ENCODE results near the gene TENM3. TPM values are rescaled to one million over a fixed set of nuclear protein-coding genes. Genes with fewer than 3 reads are reported as not detected.

Gene TENM3
- polyA plus RNA-seq, 1 of the 3 experiments (the other 2 are of a cell fraction) = 10.4 TPM

DNA sequence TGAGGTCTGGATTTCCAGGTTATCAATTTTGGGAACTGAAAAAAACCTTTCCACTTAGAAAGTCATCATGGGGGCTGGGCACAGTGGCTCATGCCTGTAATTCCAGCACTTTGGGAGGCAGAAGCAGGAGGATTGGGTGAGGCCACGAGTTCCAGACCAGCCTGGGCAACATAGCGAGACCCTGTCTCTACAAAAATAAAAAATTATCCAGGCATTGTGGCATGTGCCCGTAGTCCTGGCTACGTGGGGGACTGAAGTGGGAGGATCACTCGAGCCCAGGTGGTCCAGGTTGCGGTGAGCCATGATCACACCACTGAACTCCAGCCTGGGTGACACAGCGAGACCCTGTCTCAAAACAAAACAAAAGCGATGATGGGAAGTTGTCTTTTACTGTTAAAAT lies 7.9 kb downstream of the TENM3 start:
- no peak overlapping the region for H3K9ac ChIP-seq
- DNase-seq = no peak
- no peaks in the 10 kb centered on the region for H3F3A ChIP-seq (replicated peaks; ENCODE audit: insufficient read depth)
- H3K9me2 ChIP-seq = no peaks in the 10 kb centered on the region
- no peaks in the 10 kb centered on the region for H3K9me3 ChIP-seq
- no peaks in the 10 kb centered on the region for H3K4me1 ChIP-seq (ENCODE audit: control insufficient read depth in 1 of 2, insufficient read depth in 2 of 2, low read depth in 1 of 2, low read length in 1 of 2)
- CTCF ChIA-PET = interaction anchor here (0.6 kb wide), 1 partner anchor 571 kb away, joined by 3 read pairs; no protein-coding TSS in a partner anchor
- H3K79me2 ChIP-seq (ENCODE audit: insufficient read depth) = no peaks in the 10 kb centered on the region
- no peak for TF ChIP-seq EP300 (IDR thresholded peaks at IDR 0.05; ENCODE audit: borderline replicate concordance in 1 of 2, low read depth in 1 of 2, low read length in 1 of 2)
- no peak for TF ChIP-seq FOSL2 (IDR thresholded peaks at IDR 0.05; ENCODE audit: borderline replicate concordance, low read depth)
- TF ChIP-seq USF2 (IDR thresholded peaks at IDR 0.05; ENCODE audit: borderline replicate concordance, low read depth, low read length) = no peak
- no peak overlapping the region for H3K27ac ChIP-seq (ENCODE audit: low read depth in 2 of 2, low read length in 1 of 2)
- no peak overlapping the region for H2AFZ ChIP-seq (ENCODE audit: low read depth)
- H3K27me3 ChIP-seq (ENCODE audit: insufficient read depth) = no peaks in the 10 kb centered on the region
- WGBS (ENCODE audit: low lambda C conversion rate) = 95% methylated on average over 8 of the region's 8 CpGs
- no peaks in the 10 kb centered on the region for H4K20me1 ChIP-seq (ENCODE audit: insufficient read depth)
- H3K4me3 ChIP-seq (ENCODE audit: low read depth in 2 of 2, low read length in 1 of 2) = no peak overlapping the region
- H3K36me3 ChIP-seq (replicated peaks in 1 of 2; ENCODE audit: control insufficient read depth in 1 of 2, insufficient read depth in 2 of 2, low read length in 1 of 2) = no peaks in the 10 kb centered on the region
- POLR2A ChIA-PET = no interaction called here
- H3K4me2 ChIP-seq = no peak overlapping the region

GRCh38 chr4:182252220-182252619 lies 9.0 kb downstream of the TENM3 start:
- Histone ChIP-seq H3K9ac (no peak overlapping the region), H3K36me3 (replicated peaks in 1 of 2; ENCODE audit: control insufficient read depth in 1 of 2, insufficient read depth in 2 of 2, low read length in 1 of 2) (no peaks in the 10 kb centered on the region), H3K27me3 (ENCODE audit: insufficient read depth) (no peaks in the 10 kb centered on the region), H3F3A (replicated peaks; ENCODE audit: insufficient read depth) (no peaks in the 10 kb centered on the region), H3K27ac (ENCODE audit: low read depth in 2 of 2, low read length in 1 of 2) (no peak overlapping the region), H3K4me3 (ENCODE audit: low read depth in 2 of 2, low read length in 1 of 2) (no peak overlapping the region), H3K79me2 (ENCODE audit: insufficient read depth) (no peaks in the 10 kb centered on the region), H3K9me2 (no peaks in the 10 kb centered on the region), H4K20me1 (ENCODE audit: insufficient read depth) (no peaks in the 10 kb centered on the region), H3K9me3 (no peaks in the 10 kb centered on the region), H3K4me2 (no peak overlapping the region), H3K4me1 (ENCODE audit: control insufficient read depth in 1 of 2, insufficient read depth in 2 of 2, low read depth in 1 of 2, low read length in 1 of 2) (no peaks in the 10 kb centered on the region), H2AFZ (ENCODE audit: low read depth) (no peak overlapping the region)
- CTCF ChIA-PET = no interaction called here
- no peak for DNase-seq
- WGBS (ENCODE audit: low lambda C conversion rate) = 91% methylated on average over 4 of the region's 4 CpGs
- POLR2A ChIA-PET = no interaction called here
- no peak for TF ChIP-seq FOXJ3 (CRISPR knock-in tag; IDR thresholded peaks at IDR 0.05)
- no peak for TF ChIP-seq TEAD4 (IDR thresholded peaks at IDR 0.05; ENCODE audit: borderline replicate concordance, insufficient read depth)
- no peak for TF ChIP-seq YY1 (IDR thresholded peaks at IDR 0.05; ENCODE audit: low read depth)
- TF ChIP-seq USF2 (IDR thresholded peaks at IDR 0.05; ENCODE audit: borderline replicate concordance, low read depth, low read length) = no peak
- TF ChIP-seq RCOR1 (IDR thresholded peaks at IDR 0.05; ENCODE audit: low read length) = no peak
- TF ChIP-seq SIN3A (IDR thresholded peaks at IDR 0.05; ENCODE audit: borderline replicate concordance, low read depth, low read length) = no peak
- no peak for TF ChIP-seq RXRA (IDR thresholded peaks at IDR 0.05; ENCODE audit: borderline replicate concordance, low read depth)
- no peak for TF ChIP-seq NRF1 (IDR thresholded peaks at IDR 0.05; ENCODE audit: low read depth, low read length)
- TF ChIP-seq FOSL2 (IDR thresholded peaks at IDR 0.05; ENCODE audit: borderline replicate concordance, low read depth) = no peak
- TF ChIP-seq FOXM1 (IDR thresholded peaks at IDR 0.05; ENCODE audit: low read depth) = no peak
